ENCODE data around the gene ZNF627.
A peak's percentile ranks its signal among the peaks of the same experiment; 100 is the strongest.

ZNF627 gene

DNA sequence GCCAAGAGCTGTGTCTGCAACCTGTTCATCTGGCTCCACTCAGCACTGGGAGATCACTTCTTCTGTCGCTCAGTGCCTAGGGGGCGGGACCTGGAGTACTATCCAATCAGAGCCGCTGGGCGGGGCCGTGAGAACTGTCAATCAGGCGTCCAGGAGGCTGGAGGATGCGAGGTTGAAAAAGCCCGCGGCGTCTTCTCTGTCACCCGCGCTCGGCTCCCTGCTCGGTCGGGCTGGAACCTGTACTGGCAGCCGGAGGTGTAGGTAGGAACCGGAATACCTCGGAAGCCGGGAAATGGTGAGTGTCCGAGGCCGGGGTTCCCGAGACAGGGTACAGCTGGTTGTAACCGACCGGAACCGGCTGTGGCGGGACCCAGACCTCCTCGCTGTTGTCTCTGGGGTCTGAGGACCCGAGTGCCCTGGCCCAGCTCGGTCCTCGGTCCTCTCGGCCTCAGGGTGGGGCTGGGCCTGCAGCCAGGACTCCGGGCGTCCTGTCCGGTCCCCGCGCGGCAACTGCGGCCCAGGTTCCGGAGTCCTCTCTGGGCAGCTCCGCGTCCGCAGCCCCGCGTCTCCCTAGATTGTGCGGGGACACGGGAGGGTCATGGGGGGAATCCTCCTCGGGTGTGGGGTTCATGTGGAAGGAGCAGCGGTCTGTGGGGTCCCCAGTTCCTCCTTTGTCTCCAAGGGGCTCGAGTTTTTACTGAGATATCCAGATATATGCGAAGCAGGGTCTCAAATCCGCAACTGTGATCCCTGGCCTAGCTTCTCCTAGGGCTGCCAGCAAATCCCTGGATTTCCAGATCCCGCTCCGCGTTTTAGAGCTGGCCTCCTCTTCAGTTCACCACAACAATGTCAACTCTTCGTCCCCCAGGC lies 42.6 kb downstream of the ZNF627 start:
- TF ChIP-seq, protein P1, sequence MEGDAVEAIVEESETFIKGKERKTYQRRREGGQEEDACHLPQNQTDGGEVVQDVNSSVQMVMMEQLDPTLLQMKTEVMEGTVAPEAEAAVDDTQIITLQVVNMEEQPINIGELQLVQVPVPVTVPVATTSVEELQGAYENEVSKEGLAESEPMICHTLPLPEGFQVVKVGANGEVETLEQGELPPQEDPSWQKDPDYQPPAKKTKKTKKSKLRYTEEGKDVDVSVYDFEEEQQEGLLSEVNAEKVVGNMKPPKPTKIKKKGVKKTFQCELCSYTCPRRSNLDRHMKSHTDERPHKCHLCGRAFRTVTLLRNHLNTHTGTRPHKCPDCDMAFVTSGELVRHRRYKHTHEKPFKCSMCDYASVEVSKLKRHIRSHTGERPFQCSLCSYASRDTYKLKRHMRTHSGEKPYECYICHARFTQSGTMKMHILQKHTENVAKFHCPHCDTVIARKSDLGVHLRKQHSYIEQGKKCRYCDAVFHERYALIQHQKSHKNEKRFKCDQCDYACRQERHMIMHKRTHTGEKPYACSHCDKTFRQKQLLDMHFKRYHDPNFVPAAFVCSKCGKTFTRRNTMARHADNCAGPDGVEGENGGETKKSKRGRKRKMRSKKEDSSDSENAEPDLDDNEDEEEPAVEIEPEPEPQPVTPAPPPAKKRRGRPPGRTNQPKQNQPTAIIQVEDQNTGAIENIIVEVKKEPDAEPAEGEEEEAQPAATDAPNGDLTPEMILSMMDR (IDR thresholded peaks at IDR 0.05; ENCODE audit: borderline replicate concordance, extremely low read depth, low read length, poor library complexity, severe bottlenecking): no peak
- no peak for TF ChIP-seq EZH2 (IDR thresholded peaks at IDR 0.05; ENCODE audit: borderline replicate concordance, low read depth, low read length, severe bottlenecking)
- Histone ChIP-seq H3K4me2 (ENCODE audit: insufficient read depth, low read length) (peak overlapping the region; percentile 97), H3K27me3 (ENCODE audit: insufficient read depth, low read length, poor library complexity) (no peaks in the 10 kb centered on the region), H3K36me3 (ENCODE audit: insufficient read depth, low read length) (no peaks in the 10 kb centered on the region; the same call in 1 of the 2 replicates), H3K9ac (ENCODE audit: low read depth, low read length) (peak overlapping the region; percentile 93), H4K20me1 (ENCODE audit: insufficient read depth, low read length) (no peaks in the 10 kb centered on the region), H3K4me1 (ENCODE audit: insufficient read depth, low read length) (peaks cover 20% of the 10 kb centered on the region), H3K4me3 (ENCODE audit: low read depth in 1 of 2, low read length in 2 of 2) (peak overlapping the region; percentile 91 to 96), H3K9me3 (ENCODE audit: insufficient read depth, low read length, severe bottlenecking) (no peaks in the 10 kb centered on the region), H3K79me2 (ENCODE audit: insufficient read depth, low read length) (peaks cover 18% of the 10 kb centered on the region), H3K27ac (ENCODE audit: low read length) (peak overlapping the region; percentile 84), H2AFZ (ENCODE audit: low read depth, low read length) (peak overlapping the region; percentile 91)
- ATAC-seq (ENCODE audit: insufficient read depth, low read depth) (peak; percentile 100), DNase-seq (peak; percentile 99)

DNA sequence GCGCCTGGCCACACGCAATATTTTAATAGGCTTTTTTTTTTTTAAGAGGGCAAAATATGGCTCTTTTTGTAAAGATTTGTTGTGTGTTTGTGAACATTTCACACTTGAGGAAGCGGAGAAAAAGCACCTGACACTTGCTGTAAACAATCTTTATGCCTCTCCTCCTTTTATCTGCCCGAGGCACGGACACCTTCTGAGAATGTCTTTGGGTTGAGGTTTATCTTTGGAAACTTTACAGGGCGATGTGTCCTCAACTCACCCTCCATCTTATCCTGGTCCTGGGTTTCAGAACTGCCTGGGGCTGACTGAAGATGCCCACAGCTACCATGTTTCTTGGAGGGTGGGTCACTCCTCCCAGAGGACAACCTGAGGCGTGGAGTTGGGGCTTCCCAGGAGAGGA lies 44.0 kb downstream of the ZNF627 start:
- H4K20me1 ChIP-seq (ENCODE audit: insufficient read depth, low read length): no peaks in the 10 kb centered on the region
- TF ChIP-seq, protein P1 (IDR thresholded peaks at IDR 0.05; ENCODE audit: borderline replicate concordance, extremely low read depth, low read length, poor library complexity, severe bottlenecking): no peak
- no peak for TF ChIP-seq EZH2 (IDR thresholded peaks at IDR 0.05; ENCODE audit: borderline replicate concordance, low read depth, low read length, severe bottlenecking)
- H3K36me3 ChIP-seq (ENCODE audit: insufficient read depth, low read length): no peaks in the 10 kb centered on the region; the same call in 1 of the 2 replicates
- no peaks in the 10 kb centered on the region for H3K27me3 ChIP-seq (ENCODE audit: insufficient read depth, low read length, poor library complexity)
- no peak for DNase-seq
- H3K4me2 ChIP-seq (ENCODE audit: insufficient read depth, low read length): peak overlapping the region; percentile 3; the same call in 1 of the 2 replicates
- no peak overlapping the region for H3K27ac ChIP-seq (ENCODE audit: low read length)
- no peaks in the 10 kb centered on the region for H3K9me3 ChIP-seq (ENCODE audit: insufficient read depth, low read length, severe bottlenecking)
- ATAC-seq (ENCODE audit: insufficient read depth, low read depth): no peak
- H3K4me3 ChIP-seq (ENCODE audit: low read depth in 1 of 2, low read length in 2 of 2): no peak overlapping the region
- H2AFZ ChIP-seq (ENCODE audit: low read depth, low read length): no peak overlapping the region
- no peak overlapping the region for H3K9ac ChIP-seq (ENCODE audit: low read depth, low read length)
- H3K4me1 ChIP-seq (ENCODE audit: insufficient read depth, low read length): peaks cover 20% of the 10 kb centered on the region
- peaks cover 21% of the 10 kb centered on the region for H3K79me2 ChIP-seq (ENCODE audit: insufficient read depth, low read length)

DNA sequence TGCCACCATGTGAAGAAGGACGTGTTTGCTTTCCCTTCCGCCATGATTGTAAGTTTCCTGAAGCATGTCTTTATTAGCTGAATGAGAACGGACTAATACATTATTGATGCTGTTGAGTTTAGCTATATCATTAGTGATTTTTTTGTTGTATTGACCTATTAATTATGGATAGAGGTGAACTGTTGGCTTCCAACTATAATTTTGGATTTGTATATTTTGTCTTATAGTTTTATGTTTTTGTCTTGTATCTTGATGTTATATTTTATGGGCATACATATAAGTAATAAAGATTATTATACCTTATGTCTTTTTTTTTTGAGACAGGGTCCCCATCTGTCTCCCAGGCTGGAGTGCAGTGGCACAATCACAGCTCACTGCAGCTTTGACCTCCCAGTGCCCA lies 45.6 kb downstream of the ZNF627 start:
- peaks cover 24% of the 10 kb centered on the region for H3K79me2 ChIP-seq (ENCODE audit: insufficient read depth, low read length)
- H4K20me1 ChIP-seq (ENCODE audit: insufficient read depth, low read length): no peaks in the 10 kb centered on the region
- DNase-seq (no peak), ATAC-seq (ENCODE audit: insufficient read depth, low read depth) (no peak)
- H3K9me3 ChIP-seq (ENCODE audit: insufficient read depth, low read length, severe bottlenecking): no peaks in the 10 kb centered on the region
- peaks cover 2% of the 10 kb centered on the region; the same call in 1 of the 2 replicates for H3K36me3 ChIP-seq (ENCODE audit: insufficient read depth, low read length)
- H3K4me3 ChIP-seq (ENCODE audit: low read depth in 1 of 2, low read length in 2 of 2): no peak overlapping the region
- TF ChIP-seq, protein P1 (IDR thresholded peaks at IDR 0.05; ENCODE audit: borderline replicate concordance, extremely low read depth, low read length, poor library complexity, severe bottlenecking): no peak
- TF ChIP-seq EZH2 (IDR thresholded peaks at IDR 0.05; ENCODE audit: borderline replicate concordance, low read depth, low read length, severe bottlenecking): no peak
- no peaks in the 10 kb centered on the region for H3K27me3 ChIP-seq (ENCODE audit: insufficient read depth, low read length, poor library complexity)
- H3K9ac ChIP-seq (ENCODE audit: low read depth, low read length): no peak overlapping the region
- H3K4me2 ChIP-seq (ENCODE audit: insufficient read depth, low read length): no peak overlapping the region
- no peak overlapping the region for H2AFZ ChIP-seq (ENCODE audit: low read depth, low read length)
- H3K4me1 ChIP-seq (ENCODE audit: insufficient read depth, low read length): peaks cover 20% of the 10 kb centered on the region
- H3K27ac ChIP-seq (ENCODE audit: low read length): no peak overlapping the region

Data from DND-41 (cell line).